ENCODE measurements around the gene FHIT. TPM values are rescaled to one million over a fixed set of nuclear protein-coding genes. Genes with fewer than 3 reads are reported as not detected.

Gene FHIT
- total RNA-seq, 1 donor from 2014 or later, result 5.5 TPM

DNA sequence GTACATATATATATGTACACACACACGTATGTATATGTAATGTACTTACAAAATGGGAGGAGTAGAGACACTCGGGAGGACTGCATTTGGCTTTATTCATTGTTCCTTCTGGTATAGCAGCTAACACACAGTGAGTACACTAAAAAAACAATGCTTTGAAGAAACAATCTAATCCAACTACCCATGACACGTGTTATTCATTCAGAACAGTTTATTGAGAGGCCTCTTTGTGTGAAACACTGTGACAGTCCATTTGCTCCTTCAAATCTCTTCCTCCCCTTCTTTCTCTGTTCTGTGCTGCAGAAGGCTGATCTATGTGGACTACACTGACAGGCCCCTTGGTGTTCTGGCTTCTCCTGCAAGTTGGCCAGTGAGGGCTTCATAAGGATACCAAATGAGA lies 1125.6 kb downstream of the FHIT start:
- no peak for DNase-seq (ENCODE audit: low read depth)

DNA sequence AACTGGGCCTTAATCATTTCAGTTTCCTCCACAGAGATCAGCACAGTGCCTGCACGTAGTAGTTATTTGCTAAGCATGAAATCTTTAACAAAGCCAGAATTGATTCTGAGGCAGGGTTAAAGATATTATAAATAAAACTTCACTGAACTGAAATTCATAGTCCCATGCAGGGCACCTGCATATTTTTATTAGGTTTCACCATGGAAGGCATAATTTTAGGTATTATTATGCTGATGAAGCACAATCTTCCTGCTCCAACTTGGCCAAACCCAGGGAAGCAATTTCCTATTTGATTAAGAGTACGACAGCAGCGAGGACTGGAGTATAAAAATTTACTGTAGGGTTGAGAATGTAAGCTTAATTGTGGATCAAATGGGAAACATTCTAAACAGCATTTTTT lies 1131.0 kb downstream of the FHIT start:
- no peak for DNase-seq (ENCODE audit: low read depth)

DNA sequence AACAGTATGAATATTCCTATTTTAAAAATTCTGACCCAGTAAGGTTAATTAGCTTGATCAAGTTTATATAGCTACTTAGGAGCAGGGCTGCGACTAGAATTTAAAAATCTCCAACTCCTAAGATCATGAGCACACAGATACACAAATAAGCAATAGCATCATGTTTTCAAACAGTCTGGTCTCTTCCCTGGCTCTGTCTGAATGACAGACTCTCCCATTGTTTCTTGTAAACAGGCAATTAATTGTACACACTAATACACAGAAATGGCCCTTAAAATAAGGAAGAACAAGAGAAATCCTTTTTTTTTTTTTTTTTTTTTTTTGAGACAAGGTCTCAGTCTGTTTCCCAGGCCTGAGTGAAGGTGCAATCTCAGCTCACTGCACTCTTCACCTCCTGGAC lies 1137.1 kb downstream of the FHIT start:
- DNase-seq (ENCODE audit: low read depth), result no peak

DNA sequence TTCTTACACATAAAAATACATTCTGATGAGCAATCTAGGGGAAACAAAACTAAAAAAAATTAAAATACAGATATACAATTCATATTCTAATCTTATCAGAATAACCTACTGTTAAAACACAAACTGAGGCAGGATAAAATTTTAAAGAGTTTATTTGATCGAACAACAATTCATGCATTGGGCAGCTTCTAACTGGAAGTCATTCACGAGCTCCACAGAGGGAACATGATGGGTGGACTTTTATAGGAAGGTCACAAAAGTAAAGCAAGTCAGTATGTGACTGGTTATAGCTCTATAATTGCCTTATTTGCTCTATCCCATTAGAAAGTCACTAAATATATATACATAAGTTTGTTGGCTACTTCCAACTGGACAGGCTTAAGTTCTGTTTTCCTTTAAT lies 1144.0 kb downstream of the FHIT start:
- DNase-seq (ENCODE audit: low read depth), result no peak

DNA sequence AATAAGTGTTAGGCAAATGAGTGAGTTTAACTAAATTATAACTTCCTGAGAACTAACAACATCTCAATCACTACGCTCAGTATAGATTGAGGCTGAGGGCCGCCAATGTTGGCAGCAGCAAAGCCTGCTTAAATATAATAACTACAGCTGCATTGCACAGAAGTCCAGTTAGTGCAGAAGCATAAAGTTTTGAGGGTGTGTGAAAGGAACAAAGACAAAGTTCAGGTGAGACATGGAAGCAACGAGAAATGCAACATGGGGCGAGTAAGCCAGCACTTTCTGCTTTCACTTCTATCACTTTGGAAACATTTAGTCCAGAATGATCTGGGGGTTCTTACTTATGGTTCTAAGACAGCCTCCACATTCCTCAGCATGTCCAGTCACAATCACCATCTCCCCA lies 1149.1 kb downstream of the FHIT start:
- DNase-seq (ENCODE audit: low read depth), result no peak

DNA sequence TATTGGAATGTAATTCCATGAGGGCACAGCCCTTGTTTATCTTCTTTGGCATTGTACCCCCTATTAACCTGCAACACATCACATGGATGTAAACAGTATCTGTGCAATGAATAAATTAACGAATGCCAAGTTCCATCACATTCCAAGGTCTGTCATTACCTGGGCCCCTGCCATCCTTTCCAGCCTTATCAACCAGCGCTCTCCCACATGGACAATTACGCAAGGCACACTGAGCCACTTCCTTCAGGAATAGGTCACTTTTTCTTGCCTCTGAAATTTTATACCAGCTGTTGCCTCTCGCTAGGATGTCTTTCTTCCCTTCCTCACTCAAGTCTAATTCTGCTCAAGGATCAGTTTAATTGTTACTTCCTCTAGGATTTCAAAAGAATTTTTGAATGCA lies 1149.6 kb downstream of the FHIT start:
- no peak for DNase-seq (ENCODE audit: low read depth)

DNA sequence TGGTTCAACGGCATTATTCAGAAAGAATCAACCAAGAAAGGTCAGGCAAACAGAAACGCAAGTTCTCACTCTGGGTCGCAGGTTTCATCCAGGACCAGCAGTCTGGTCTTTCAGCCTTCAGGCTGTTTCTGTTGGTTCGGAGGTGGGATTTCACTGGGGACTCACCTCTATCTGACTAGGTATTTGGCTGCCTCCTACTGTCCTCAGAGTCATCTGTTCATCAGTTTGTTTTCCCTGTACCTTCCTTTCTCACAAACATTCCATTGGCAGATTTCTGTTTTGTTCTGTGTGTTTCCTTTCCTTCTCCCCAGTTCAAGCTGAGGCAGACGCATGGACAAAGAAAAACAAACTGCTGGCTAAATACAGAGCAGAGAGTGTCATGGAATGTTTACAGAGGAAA lies 1154.8 kb downstream of the FHIT start:
- no peak for DNase-seq (ENCODE audit: low read depth)

DNA sequence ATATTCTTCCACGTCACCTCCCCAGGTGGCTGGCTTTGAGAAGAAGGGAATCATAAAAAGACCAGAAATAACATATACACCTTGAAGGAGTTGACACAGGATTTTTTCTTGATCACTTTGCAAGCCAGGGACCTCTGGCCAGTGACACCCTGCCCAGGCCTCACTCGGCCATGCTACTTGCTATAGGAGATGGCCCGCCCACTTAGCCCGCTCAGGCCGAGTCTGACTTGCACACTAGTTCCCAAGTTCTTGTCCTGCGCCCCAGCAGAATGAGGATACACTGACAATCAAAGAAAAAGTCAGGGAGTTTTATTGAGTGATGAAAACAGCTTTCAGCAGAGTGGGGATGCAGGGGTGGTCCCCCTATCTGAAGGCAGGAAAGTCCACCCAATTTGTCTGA lies 1155.3 kb downstream of the FHIT start:
- no peak for DNase-seq (ENCODE audit: low read depth)

DNA sequence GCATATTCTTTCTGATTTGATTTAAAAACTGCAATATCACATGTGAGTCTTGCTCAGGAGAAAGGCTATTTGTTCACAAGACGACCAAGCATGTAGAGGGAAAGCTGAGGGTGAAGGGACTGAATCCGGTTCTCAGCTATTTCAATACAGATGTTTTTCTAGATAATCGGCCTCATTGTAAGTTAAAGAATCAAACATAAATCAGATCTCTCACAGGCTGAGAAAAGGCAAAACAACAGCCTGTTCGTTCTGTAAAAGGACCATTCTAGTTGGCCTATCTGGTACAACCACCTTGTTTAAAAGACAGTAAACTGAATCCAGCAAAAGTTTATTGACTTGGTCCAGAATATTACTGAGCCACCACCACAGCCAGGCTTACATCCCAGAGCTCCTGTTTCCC lies 1155.7 kb downstream of the FHIT start:
- no peak for DNase-seq (ENCODE audit: low read depth)

DNA sequence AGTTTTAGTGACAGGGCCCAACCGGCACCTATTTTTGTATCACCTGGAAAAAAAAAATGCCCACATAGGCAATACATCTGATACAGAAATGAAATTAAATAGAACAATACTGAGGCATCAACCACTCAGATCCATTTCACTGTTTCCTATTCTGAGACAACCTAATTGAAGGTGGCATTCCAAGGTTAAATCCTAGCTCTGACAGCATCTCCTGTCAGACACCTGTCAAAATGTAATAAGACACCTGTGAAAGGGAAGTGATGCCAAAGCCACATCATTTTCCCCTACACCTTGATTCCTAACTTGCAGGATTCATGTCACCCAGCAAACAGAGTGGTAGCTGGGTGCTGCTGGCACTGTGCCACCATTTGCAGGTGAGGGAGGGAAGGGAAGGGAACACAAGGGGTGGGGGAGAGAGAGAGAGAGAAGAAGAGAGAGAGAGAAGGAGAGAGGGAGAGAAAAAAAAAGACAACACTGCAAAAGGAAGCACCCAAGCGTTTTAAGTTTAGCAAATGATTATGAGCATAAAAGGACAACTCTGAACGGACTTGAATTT lies 1156.8 kb downstream of the FHIT start:
- DNase-seq (ENCODE audit: low read depth), result no peak

DNA sequence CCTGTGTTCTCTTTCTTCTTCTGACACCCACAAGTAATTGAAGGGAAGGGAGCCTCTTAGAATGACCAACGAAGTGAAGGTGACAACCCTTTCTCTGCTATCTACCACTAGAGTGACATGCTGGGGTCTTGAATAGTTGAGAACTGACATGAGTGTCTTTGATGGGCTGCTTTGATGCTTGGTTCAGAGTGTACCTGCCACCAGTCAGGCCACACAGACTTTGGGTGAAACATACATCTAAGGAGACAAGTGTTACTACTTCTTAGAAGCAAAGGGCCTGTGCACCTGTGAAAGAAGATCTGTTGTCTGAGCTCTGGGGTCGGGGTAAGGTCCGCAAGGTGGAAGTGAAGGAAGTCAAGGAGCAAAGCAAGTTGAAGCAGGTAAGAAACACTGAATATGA lies 1160.7 kb downstream of the FHIT start:
- DNase-seq (ENCODE audit: low read depth), result no peak

DNA sequence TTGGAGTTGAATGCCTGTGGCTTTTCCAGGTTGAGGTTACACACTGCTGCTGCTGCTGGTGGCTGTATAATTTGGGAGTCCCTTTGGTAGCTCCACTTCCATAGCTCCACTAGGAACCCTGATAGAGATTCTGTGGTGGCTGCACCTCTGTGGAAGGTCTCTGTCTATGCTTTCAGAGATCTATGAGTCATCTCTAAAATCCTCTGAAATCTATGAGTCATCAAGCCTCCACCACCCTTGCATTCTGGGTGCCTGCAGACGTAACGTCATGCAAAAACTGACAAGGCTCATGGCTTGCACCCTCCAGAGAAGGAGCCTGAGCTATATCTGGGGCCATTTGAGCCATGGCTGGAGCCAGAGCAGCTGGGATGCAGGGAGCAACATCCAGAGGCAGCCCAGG lies 1164.4 kb downstream of the FHIT start:
- peak; percentile 57 for DNase-seq (ENCODE audit: low read depth)

DNA sequence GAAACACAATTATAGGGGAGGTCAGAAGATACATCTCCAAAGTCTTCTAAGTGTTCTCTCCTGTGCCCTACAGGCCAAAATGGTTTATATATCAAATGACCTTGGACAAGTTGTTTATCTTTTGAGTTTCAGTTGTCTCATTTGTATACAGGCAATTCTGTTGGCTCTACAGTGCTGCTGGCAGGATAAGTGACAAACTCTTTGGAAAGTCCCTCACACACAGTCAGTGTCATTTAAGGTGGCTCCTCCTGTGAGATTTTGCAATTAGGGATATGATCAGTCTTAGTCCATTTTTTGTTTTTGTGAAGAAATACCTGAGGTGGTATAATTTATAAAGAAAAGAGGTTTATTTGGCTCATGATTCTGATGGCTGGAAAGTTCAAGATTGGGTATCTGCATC lies 1165.6 kb downstream of the FHIT start:
- no peak for DNase-seq (ENCODE audit: low read depth)

DNA sequence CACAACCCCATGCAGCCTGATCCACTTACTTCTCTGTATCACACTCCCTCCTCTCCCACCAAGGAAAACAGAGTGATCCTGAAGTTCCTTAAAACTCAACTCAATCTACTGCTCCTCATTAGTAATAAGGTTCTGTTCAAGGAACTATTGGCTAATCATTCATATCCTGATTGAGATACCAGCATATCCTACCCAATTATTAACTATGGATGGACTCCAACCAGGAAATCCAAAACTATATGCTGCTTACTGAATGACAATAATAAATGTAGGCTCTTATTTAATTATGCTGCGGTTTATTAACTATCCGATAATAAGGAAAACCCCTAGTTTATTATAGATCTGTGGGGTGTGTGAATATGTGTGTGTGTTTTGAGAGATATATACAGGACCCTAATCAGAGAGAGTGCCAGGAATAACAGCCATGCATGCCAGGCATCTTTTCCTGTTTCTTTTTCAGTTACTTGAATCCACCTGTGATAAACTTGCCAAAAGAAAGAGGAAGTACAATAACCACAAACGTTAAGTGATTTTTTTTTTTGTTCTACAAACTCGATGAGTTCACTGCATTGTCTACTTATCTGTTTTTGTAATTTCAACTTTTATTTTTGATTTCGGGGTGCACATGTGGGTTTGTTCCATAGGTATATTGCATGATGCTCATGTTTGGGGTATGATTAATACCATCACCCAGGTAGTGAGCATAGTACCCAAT lies 1169.7 kb downstream of the FHIT start:
- DNase-seq (ENCODE audit: low read depth), result peak; percentile 2

DNA sequence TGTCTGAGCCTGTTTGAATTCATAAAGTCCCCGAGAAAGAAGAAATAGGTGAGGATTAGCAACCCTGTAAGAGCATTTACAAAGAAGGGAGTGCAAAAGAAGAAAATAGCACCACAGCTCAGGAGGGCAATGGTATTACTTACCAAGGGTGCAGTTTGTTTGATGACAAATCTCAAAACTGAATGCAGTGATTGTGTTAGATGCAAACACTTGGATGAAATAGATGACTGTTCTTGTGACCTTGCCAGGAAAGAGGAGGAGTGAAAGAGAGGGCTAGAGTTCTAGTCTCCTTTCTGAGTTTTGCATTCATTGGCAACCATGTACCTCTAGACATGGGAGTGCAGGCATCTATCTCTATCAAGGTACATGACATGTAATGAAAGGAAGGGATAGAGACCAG lies 1170.6 kb downstream of the FHIT start:
- DNase-seq (ENCODE audit: low read depth), result no peak

DNA sequence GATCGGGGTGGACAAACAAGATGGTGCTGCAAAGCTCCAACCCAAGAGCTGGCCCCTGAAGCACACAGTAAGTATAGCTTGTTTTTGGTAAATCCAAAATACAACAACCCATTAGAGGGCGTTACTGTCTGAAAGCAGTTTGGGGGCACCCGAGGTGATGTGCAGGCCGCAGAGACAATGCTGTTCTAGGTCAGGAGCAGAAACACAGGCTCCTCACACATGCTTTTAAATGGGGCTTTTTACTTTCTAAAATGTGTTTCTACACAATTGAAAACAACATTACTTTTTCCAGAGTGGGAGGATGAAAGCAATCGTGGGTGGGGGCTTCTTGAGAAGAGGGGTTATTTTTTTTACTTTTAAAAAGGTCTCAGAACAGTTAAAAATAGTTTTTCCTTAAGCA lies 1172.2 kb downstream of the FHIT start:
- no peak for DNase-seq (ENCODE audit: low read depth)

DNA sequence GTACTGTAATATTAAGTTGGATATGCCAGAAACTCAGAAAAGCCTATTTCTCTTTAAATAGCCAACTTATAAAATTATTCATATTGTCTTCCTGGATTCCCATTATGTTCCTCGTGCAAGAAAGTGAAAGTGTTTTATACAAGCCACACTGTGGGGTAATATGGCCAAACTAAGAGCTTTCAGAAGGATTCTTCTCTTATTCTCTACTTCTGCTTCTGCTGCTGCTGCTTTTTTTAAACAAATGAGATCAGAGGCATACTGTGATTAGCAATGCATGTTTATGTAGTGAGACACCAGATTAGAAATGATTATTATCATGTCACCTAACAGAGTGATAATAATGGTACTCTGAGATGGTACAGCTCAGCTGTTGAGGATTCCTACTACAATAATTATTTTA lies 1174.9 kb downstream of the FHIT start:
- no peak for DNase-seq (ENCODE audit: low read depth)

DNA sequence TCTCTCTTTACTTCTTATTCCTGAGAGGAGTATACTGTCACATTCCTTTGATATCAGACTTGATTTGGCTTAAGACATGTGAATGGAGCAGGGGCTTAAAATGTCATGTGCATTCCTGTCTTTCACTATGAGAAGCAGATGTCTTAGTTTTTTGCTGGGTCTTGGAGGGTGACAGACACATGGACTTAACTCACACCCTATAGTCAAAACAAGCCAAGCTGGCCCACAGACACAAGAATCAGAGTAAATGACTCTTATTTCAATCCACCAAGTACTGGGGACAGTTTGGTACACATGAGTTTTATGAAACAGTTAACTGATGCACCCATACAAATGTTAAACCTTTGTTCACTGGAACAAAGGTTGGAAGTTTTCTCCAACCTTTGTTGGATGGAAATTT lies 1177.3 kb downstream of the FHIT start:
- DNase-seq (ENCODE audit: low read depth), result no peak

DNA sequence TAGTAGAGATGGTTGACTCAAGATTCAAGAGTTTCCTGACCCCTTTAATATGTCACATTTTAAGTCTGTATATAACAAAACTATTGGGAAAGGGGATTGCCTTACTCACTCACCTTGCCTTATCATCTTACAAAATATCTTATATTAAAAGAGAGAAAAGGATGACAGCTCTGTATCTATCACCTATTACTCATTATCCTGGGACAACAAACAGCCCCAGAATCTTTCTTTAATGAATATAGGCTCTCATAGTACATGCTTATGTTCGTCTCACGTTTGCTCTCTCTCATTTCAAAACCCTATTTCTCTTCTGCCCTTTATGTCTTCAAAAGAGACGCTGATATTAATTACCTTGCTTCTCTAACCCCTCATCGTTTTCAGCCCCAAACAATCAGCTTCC lies 1178.0 kb downstream of the FHIT start:
- DNase-seq (ENCODE audit: low read depth), result no peak

DNA sequence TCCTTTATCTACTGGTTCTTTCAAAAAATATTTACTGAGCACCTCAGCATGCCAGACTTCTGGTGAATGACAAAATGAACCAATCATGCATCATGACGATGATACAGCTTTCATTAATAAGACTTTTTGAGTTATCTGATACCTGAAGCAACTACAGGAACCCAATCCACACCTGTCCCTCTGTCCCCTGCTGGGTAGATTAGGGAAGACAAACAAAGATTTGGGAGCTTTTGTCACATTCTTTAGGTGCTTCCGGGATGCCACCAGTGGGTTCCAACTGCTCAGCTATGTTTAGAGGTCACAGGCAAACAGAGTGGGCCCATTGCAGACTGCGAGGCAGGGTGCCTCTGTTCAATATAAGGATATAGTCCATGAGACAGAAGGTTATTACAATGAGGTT lies 1180.9 kb downstream of the FHIT start:
- DNase-seq (ENCODE audit: low read depth), result no peak

DNA sequence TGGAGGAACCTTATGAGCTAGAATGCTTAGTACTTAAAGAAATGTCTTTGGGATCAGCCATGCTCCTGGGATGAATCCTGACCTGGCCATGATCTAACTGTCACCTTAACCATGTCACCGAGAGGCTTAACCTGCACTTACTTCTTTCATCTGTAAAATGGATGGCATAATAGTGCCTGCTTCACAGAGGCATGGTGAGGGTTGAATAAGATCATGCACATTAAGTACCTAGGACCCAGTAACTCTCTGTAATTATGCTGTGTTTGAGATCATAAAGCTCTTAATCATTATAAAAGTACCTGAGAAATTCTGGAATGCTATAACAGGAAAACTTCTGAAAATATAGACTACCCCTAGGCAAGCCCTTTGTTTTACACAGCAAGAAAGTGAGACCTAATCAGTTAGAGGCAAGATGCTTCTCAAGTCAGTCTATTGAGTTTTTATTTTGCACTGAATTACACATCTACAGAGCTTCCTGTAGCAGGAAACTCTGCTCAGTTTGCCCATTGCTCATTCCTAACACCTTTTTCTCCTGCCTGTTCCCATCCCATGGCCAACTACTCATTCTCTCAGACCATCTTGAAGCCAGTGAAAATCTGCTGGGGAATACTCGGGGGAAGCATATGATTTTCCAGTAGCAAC lies 1185.9 kb downstream of the FHIT start:
- peak; percentile 11 for DNase-seq (ENCODE audit: low read depth)

DNA sequence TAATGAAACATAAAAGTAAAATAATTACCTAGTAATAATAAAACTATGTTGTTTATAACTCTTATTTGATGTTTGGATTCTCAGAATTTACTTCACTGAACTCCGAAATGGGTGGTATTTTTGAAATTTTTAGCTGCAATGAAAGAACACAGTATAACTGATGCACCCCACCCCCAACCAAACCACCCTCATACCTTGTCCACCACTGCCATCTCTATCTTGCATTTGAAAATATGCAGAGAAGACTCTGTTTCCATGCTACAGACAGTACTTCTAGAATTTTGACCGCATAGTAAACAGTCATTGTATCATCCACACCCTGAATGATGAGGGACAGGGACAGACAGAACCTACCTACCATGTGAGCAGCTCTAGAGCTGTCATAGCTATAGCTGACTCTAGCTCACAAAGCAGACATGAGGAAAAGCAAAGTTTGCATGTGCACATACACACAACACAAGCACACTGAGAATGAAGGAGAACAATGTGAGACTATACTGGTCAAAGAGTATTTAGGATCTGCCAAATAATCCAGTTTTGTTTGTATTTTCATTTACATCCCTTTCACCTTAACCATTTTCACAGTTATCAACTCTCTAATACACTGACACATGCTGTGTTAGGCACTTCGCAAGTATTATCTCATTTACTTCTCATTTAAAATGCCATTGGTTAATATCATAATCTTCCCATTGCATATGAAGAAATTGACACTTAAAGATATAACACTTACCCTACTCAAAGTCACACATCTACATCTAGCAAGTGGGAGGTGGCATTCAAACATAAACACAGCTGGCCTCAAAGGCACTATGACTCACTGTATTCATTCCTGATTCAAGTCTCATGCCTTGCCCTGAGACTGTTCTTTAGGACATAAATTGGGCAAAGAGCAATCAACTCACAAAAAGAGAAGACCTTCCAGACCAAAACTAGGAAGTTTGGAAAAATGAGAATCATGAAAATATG lies 1186.8 kb downstream of the FHIT start:
- DNase-seq (ENCODE audit: low read depth), result peak; percentile 85

Data from renal cortical epithelial cell (primary cell).